AG08396 (cell line): ENCODE data around the gene SPECC1L.

Experiments
- DNase-seq: peaks from one replicate; pipeline ENCODE4 v3.0.0; 2012; ENCODE audit warnings: low spot score, mixed read lengths

The SPECC1L gene

GRCh38 chr22:24428751-24429410 is 158.2 kb downstream of the SPECC1L start:
- no peak for DNase-seq

- DNase-seq: no peak
Observed at GRCh38 chr22:24429411-24430365, 159.1 kb downstream of the SPECC1L start.

GRCh38 chr22:24430431-24431308 is 160.0 kb downstream of the SPECC1L start:
- DNase-seq: no peak

- no peak for DNase-seq
Observed at GRCh38 chr22:24431309-24432034, 160.8 kb downstream of the SPECC1L start.

GRCh38 chr22:24432059-24432853 is 161.6 kb downstream of the SPECC1L start:
- peak; percentile 75 for DNase-seq

GRCh38 chr22:24433001-24433827 is 162.6 kb downstream of the SPECC1L start:
- no peak for DNase-seq

- no peak for DNase-seq
Observed at GRCh38 chr22:24433828-24434470, 163.3 kb downstream of the SPECC1L start.

GRCh38 chr22:24434471-24435322 is 164.1 kb downstream of the SPECC1L start:
- no peak for DNase-seq

GRCh38 chr22:24435323-24435645 is 164.7 kb downstream of the SPECC1L start:
- no peak for DNase-seq

GRCh38 chr22:24435861-24436371 is 165.3 kb downstream of the SPECC1L start:
- no peak for DNase-seq

- no peak for DNase-seq
Observed at GRCh38 chr22:24436553-24436952, 165.9 kb downstream of the SPECC1L start.

- DNase-seq: no peak
Observed at GRCh38 chr22:24437091-24437490, 166.5 kb downstream of the SPECC1L start.

GRCh38 chr22:24437741-24438328 is 167.2 kb downstream of the SPECC1L start:
- DNase-seq: no peak

GRCh38 chr22:24440270-24440717 is 169.7 kb downstream of the SPECC1L start:
- DNase-seq: no peak

GRCh38 chr22:24440718-24441405 is 170.2 kb downstream of the SPECC1L start:
- no peak for DNase-seq

- DNase-seq: no peak
Observed at GRCh38 chr22:24441406-24442351, 171.0 kb downstream of the SPECC1L start.
